HG02610 (cell line): ENCODE measurements around the gene CCBE1.

Experiments
- ATAC-seq: cut with Tn5 transposase; IDR thresholded peaks from one replicate; pipeline ENCODE4 v1.9.1; 2021; ENCODE audit warnings: mild to moderate bottlenecking, moderate library complexity; ENCODE audit not compliant: unreplicated experiment

CCBE1 gene

GRCh38 chr18:59623456-59624368 lies 73.5 kb downstream of the CCBE1 start:
- no peak for ATAC-seq

GRCh38 chr18:59621027-59621426 lies 76.2 kb downstream of the CCBE1 start:
- ATAC-seq: no peak

- no peak for ATAC-seq
Observed at GRCh38 chr18:59620381-59620780, 76.8 kb downstream of the CCBE1 start.

DNA sequence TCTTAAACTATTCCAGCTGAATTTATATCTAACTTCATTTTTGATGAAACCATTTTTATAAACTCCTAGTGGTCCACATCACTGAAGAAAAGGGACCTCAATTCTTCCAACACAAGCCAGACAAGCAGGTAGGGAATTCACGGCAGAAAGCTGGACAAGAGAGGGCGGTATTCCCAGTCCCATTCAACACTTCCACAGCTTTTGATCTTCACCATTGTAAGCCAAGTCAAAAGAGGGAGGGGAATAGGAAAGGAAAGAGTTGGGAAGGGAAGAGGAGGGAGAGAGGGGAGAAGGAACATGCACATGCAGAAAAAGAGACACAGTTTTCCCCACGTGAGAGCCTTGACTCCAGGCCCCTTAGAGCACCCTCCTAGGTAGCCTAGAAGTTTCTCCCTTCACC lies 77.4 kb downstream of the CCBE1 start:
- no peak for ATAC-seq

DNA sequence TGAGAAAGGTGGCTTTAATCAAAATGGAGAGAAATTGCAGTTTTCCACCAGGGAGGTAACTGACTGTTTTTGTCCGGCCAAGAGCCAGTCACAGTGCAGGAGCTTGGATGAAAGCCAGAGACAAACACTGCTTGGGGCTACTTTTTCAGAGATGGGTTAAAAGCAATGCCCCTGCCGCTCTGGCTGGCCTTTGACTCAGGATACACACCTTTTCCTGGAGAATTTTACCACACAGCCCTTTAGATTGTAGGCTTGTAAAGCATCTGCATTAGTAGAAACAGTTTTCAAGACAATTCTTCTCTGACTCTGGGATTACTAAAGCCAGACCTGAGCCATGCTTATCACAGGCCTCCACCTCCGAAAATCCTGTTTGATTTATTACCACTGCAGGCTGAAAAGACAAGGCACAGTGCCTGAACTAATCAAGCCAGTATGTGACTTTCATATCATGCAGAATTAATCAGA lies 79.7 kb downstream of the CCBE1 start:
- no peak for ATAC-seq

- no peak for ATAC-seq
Observed at GRCh38 chr18:59616501-59616900, 80.7 kb downstream of the CCBE1 start.

DNA sequence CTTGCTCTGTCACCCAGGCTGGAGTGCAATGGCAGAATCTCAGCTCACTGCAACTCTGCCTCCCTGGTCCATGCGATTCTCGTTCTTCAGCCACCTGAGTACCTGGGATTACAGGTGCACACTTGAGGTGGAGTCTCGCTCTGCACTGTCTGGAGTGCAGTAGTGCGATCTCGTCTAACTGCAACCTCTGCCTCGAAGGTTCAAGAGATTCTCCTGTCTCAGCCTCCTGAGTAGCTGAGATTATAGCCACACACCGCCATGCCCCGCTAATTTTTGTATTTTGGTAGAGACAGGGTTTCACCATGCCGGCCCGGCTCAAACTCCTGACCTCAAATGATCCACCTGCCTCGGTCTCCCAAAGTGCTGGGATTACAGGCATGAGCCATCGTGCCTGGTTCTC lies 83.3 kb downstream of the CCBE1 start:
- ATAC-seq: no peak

DNA sequence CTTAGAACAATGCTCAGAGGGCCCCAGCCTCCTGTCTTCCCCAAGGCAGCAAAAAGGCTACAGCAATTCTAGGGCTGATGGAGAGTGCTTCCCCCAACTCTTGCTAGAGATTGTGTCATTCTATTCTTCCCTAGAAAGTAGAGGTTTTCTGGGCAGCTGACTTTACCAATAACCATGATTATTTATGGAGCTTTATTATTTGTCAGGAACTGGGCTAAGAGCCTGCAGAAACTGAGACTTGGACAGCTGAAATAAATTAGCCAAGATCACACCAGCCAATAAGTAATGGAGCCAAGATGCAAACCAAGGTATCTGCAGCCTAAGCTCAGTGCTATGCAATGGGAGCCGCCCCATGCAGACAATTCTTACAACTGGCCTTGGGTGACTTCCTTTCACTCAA lies 84.8 kb downstream of the CCBE1 start:
- ATAC-seq: no peak

DNA sequence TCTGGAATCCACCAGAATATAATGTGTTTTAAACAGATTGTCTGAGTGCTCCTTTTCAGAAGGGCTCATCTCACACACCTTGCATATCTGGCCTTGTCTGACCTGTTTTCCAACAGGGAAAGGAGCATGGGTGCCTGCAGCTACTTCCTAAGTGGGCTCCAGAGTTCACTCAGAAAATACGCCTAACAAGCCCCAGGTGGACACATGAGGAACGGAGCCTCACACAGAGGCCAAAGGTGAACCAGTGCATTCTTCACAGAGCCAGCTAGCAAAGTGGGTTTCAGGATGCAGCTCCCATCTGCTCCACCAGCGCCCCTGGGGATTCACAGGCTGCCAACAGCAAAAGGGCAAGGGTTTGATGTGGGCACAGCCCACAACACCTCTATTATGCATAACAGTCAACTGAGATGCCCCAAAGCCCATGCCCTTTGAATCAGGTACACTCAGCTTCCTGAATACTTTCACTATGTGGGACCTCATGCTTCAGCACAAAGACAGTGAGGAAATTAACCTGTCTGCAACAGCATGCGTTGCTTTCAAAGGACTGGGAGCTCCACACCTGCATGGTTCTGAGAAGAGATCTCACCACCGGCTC lies 86.6 kb downstream of the CCBE1 start:
- ATAC-seq: no peak

- ATAC-seq: no peak
Observed at GRCh38 chr18:59609654-59610053, 87.6 kb downstream of the CCBE1 start.

- no peak for ATAC-seq
Observed at GRCh38 chr18:59607471-59607870, 89.8 kb downstream of the CCBE1 start.

DNA sequence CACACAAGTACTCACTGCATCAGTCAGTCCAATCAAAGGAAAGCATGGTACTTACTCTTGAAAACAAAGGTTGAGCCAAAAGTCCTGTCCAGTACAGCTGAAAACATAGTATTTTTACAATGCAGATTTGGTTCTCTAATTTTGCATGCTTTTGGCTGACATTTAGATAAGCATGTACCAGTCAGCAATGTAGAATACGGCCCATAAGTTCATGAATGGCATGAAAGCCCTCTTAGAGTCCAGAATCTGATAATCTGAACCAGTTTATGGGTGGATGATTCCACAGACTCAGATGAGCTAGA lies 90.2 kb downstream of the CCBE1 start:
- ATAC-seq: no peak

DNA sequence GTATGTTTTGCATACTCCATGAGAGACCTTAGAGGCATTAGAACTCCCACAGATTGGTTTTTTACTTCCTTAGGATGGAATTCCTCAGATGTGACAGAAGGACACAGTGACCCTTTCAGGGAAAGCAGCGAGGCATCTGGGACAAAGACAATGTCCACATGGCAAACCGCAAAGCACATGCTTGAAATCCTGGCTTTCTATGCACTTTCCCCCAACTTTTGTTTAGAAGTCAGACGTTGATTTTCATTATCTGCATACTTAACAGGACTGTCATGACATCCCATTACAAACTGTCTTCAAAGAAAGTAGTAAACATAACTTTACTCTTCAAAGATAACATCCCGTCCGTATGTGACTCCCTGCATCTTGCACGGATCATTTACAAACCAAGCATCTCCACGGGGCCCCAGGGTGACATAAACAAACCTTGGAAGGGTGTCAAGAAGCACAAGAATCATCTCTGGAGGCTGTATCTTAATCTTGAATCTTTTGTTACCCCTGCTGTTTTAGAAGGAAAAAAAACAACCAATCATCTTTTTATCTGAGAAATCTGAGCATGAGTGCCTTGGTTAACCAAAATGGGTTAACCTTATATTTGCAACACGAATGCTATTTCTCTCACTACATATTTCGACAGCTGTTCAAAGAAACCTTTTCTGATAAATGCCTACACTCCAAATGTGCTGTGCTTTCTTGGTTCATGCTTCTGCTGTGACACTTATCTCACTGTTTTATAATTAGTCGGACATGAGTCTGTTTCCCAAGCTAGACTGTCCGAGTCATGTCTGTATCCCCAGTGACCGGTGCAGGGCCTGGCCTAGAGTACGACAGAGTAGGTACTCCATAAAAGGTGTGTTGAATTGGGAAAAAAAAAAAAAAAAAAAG lies 90.8 kb downstream of the CCBE1 start:
- no peak for ATAC-seq

- no peak for ATAC-seq
Observed at GRCh38 chr18:59605633-59606192, 91.5 kb downstream of the CCBE1 start.

- ATAC-seq: no peak
Observed at GRCh38 chr18:59604877-59605276, 92.3 kb downstream of the CCBE1 start.

DNA sequence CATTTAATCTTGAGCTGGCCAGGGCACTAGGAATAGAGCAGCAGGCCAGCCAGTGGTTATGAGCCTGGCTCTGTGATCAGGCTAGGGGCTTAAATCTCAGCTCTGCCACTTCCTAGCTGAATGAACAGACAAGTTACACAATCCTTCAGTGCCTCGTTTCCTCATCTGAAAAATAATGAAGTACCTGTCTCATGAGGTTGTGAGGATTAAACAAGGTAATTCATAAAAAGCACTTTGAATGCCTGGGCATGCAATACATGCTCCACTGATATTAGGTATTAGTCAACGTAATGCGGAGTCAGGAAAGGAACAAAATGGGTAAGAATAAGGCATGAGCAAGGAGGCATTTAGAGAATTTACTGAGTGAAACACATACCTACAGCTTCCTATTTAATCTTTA lies 100.2 kb downstream of the CCBE1 start:
- no peak for ATAC-seq

DNA sequence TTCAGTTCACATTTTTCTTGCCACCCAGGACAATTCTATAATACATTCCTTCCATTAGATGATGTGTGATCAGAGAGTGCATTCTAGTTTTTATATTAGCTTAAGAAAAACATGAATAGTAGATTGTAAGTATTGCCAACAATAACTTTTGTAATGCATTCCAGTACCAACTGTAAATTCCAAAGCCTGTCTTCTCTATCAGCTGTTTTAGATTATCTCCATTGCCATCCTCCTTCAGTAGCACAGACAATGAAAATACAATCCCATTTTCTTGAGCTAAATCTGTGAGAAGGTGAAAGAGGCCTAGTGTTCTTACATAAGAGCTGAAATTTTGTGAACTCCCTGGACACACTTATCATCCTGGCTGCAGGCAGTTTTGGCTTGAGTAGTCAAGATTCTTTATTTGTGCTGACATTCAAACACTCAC lies 103.9 kb downstream of the CCBE1 start:
- no peak for ATAC-seq

DNA sequence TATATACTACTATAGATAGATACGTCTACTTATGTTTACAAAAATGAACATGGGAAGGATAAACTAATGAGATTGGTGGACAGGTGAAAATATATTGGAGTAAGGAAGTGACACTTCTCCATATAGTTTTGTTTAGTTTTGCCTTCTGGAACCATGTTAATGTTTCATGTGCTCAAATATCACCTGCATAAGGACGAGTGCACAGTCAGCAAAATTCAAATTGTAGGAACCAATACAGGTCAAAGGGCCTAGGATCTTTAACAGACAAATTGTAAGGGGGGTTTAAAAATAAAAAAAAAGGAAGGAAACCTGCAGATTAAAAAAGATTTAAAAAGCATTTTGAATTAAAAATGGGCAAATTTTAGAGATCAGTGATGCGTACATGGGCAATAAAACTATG lies 104.6 kb downstream of the CCBE1 start:
- no peak for ATAC-seq

DNA sequence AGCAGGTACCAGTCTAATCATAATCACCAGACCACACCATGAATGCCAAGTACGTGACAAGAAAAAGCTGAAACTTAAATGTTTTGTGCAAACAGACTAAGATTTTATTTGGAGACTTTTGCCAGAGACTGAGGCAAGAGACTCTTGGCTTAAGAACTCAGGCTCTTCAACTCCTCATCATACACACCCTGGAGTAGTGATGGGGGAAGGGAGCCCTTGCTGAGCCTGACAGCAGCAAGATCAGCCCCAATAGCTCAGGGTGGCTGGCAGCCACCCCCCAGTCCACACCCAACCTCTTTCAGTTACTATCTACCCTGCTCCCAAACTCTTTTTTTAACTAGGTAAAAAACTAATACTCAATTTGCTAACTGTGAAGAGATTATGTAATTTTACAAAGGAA lies 114.8 kb downstream of the CCBE1 start:
- no peak for ATAC-seq

DNA sequence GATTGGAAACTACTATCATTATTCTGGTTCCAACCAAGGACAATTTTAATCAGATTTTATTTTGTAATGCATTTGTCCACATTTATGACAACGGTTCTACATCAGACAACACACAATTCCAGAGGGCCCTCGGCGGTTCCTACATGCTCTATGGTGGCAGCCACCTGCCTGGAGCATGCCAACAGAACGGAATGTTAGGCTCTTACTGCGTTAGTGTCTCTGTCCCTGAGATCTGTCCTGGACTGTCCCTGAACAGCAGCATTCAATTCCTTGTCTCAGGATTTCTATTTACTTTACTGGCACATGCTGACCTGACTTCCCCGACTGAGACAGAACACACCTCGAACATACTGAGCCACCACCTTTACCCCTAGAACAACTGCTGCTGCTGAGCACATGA lies 117.7 kb downstream of the CCBE1 start:
- no peak for ATAC-seq

GRCh38 chr18:59577386-59577655 lies 119.9 kb downstream of the CCBE1 start:
- ATAC-seq: no peak
